DOHH2 (cell line): ENCODE measurements around the gene PSMD8.

Experiments
- H3F3A ChIP-seq: fragments of 200-600 bp; sonication (generic), shearing (Covaris generic); 2 replicates; pipeline ENCODE4 v1.6.0; 2016; ENCODE audit warnings: antibody characterized with exemption, mild to moderate bottlenecking; ENCODE audit not compliant: control insufficient read depth, insufficient read depth
- H3K27ac ChIP-seq: fragments of 200-600 bp; sonication (generic); 2 replicates; pipeline ENCODE4 v1.5.1; 2014; ENCODE audit warnings: low read depth, mild to moderate bottlenecking, low read length, moderate library complexity
- H3K27me3 ChIP-seq: fragments of 200-600 bp; sonication (generic); 2 replicates; pipeline ENCODE4 v1.6.1; 2014; ENCODE audit warnings: mild to moderate bottlenecking, low read length, mixed read lengths; ENCODE audit not compliant: control insufficient read depth
- H3K36me3 ChIP-seq: fragments of 200-600 bp; sonication (generic); 2 replicates; pipeline ENCODE4 v1.6.1; 2014; ENCODE audit warnings: mild to moderate bottlenecking, low read length, moderate library complexity, mixed read lengths; ENCODE audit not compliant: control insufficient read depth
- H3K4me1 ChIP-seq: fragments of 200-600 bp; sonication (generic); 2 replicates; pipeline ENCODE4 v1.6.1; 2014; ENCODE audit warnings: mild to moderate bottlenecking, low read length, mixed read lengths; ENCODE audit not compliant: control insufficient read depth
- H3K4me2 ChIP-seq: fragments of 200-600 bp; sonication (generic); 2 replicates; pipeline ENCODE4 v1.6.0; 2014; ENCODE audit warnings: mild to moderate bottlenecking, low read length, moderate library complexity
- H3K4me3 ChIP-seq: fragments of 200-600 bp; sonication (generic); 2 replicates; pipeline ENCODE4 v1.5.1; 2014; ENCODE audit warnings: mild to moderate bottlenecking, low read length, mixed read lengths
- H3K79me2 ChIP-seq: fragments of 200-600 bp; sonication (generic); 2 replicates; pipeline ENCODE4 v1.6.1; 2014; ENCODE audit warnings: mild to moderate bottlenecking, low read length, mixed read lengths; ENCODE audit not compliant: control insufficient read depth
- H3K9me2 ChIP-seq: fragments of 200-600 bp; sonication (generic); replicated peaks from 2 replicates; pipeline ENCODE4 v1.6.1; 2014; ENCODE audit warnings: mild to moderate bottlenecking, low read length, mixed read lengths; ENCODE audit not compliant: control insufficient read depth
- H3K9me3 ChIP-seq: fragments of 200-600 bp; sonication (generic); 2 replicates; pipeline ENCODE4 v1.6.1; 2014; ENCODE audit warnings: antibody characterized with exemption, low read length, mixed read lengths; ENCODE audit not compliant: control insufficient read depth, insufficient read depth
- H4K20me1 ChIP-seq: fragments of 200-600 bp; sonication (generic); 2 replicates; pipeline ENCODE4 v1.6.0; 2014; ENCODE audit warnings: low read depth, mild to moderate bottlenecking, antibody characterized with exemption, low read length, moderate library complexity; ENCODE audit not compliant: control insufficient read depth, insufficient read depth
- EZH2phosphoT487 ChIP-seq: fragments of 200-600 bp; sonication (generic); IDR thresholded peaks from 2 replicates; pipeline ENCODE4 v1.6.1; 2017; ENCODE audit warnings: borderline replicate concordance, mild to moderate bottlenecking, antibody characterized with exemption, low read length, moderate library complexity, mixed read lengths
- TF ChIP-seq, protein P1 (sequence below): fragments of 200-600 bp; sonication (generic); IDR thresholded peaks from one replicate; pipeline ENCODE4 v1.5.1; 2014; ENCODE audit warnings: antibody characterized with exemption, mild to moderate bottlenecking, low read depth, low read length; ENCODE audit not compliant: poor library complexity, severe bottlenecking

The PSMD8 gene

GRCh38 chr19:38383743-38384142 is 9.4 kb downstream of the PSMD8 start:
- Histone ChIP-seq H4K20me1 (0 out of 2 replicates have a peak, but pooled peaks cover 4% of the 10 kb centered on the region), H3K4me1 (peaks cover 21% of the 10 kb centered on the region), H3K4me2 (no peak overlapping the region), H3K9me3 (no peaks in the 10 kb centered on the region), H3F3A (no peaks in the 10 kb centered on the region; the same call in 1 of the 2 replicates), H3K36me3 (peaks cover 39% of the 10 kb centered on the region), H3K27ac (no peak overlapping the region), H3K27me3 (peaks cover 12% of the 10 kb centered on the region), H3K4me3 (no peak overlapping the region), H3K9me2 (no peaks in the 10 kb centered on the region), H3K79me2 (peaks cover 7% of the 10 kb centered on the region)
- TF ChIP-seq, protein P1, sequence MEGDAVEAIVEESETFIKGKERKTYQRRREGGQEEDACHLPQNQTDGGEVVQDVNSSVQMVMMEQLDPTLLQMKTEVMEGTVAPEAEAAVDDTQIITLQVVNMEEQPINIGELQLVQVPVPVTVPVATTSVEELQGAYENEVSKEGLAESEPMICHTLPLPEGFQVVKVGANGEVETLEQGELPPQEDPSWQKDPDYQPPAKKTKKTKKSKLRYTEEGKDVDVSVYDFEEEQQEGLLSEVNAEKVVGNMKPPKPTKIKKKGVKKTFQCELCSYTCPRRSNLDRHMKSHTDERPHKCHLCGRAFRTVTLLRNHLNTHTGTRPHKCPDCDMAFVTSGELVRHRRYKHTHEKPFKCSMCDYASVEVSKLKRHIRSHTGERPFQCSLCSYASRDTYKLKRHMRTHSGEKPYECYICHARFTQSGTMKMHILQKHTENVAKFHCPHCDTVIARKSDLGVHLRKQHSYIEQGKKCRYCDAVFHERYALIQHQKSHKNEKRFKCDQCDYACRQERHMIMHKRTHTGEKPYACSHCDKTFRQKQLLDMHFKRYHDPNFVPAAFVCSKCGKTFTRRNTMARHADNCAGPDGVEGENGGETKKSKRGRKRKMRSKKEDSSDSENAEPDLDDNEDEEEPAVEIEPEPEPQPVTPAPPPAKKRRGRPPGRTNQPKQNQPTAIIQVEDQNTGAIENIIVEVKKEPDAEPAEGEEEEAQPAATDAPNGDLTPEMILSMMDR = no peak
- TF ChIP-seq EZH2phosphoT487 = no peak

GRCh38 chr19:38384209-38385027 is 10.0 kb downstream of the PSMD8 start:
- Histone ChIP-seq H3K4me1 (peaks cover 25% of the 10 kb centered on the region), H3K4me2 (no peak overlapping the region), H3K9me2 (no peaks in the 10 kb centered on the region), H3F3A (no peaks in the 10 kb centered on the region; the same call in 1 of the 2 replicates), H3K36me3 (peaks cover 33% of the 10 kb centered on the region), H3K79me2 (peaks cover 1% of the 10 kb centered on the region), H3K9me3 (no peaks in the 10 kb centered on the region), H4K20me1 (0 out of 2 replicates have a peak, but pooled peaks cover 4% of the 10 kb centered on the region), H3K4me3 (no peak overlapping the region), H3K27me3 (peaks cover 19% of the 10 kb centered on the region), H3K27ac (no peak overlapping the region)
- TF ChIP-seq EZH2phosphoT487 = no peak
- TF ChIP-seq, protein P1 = peak; percentile 46

DNA sequence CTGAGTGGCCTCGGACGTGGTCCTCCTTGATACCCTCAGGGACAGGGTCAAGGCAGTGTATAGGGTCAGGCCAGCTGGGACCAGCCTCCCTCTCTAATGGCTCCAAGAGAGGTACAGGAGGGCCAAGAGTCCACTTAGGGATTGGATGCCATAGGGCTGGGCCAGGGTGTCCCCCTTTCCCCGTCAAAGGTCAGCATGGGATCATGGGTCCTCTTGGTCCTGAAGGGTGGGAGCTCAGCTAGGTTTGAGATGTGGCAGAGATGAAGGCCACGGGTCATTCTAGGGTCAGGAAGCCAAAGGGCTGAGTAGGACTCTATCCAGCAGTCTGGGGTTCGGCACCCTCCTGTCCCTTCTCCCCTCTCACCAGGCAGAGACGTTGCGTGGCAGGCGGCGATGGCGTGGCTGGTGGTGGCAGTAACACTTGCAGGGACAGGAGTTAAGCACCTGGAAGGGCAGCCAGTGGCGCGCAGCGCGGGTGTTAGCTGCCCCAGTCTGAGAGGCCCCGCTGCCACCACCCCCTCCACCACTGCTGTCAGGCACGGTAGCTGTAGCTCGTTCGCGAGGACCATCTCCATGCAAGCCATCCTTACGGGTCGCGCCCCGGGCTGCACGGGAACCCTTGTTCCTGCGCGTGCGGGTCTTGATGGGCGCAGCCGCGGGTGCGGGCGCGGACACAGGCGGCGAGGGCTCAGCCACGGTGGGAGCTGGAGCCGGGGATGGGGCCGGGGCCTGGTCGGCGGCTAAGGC is 10.9 kb downstream of the PSMD8 start:
- H3K36me3 ChIP-seq = peaks cover 29% of the 10 kb centered on the region
- 0 out of 2 replicates have a peak, but pooled peaks cover 4% of the 10 kb centered on the region for H4K20me1 ChIP-seq
- peaks cover 25% of the 10 kb centered on the region for H3K4me1 ChIP-seq
- peaks cover 25% of the 10 kb centered on the region for H3K27me3 ChIP-seq
- H3K9me3 ChIP-seq = no peaks in the 10 kb centered on the region
- H3F3A ChIP-seq = no peaks in the 10 kb centered on the region; the same call in 1 of the 2 replicates
- H3K9me2 ChIP-seq = no peaks in the 10 kb centered on the region
- H3K79me2 ChIP-seq = no peaks in the 10 kb centered on the region
- TF ChIP-seq, protein P1 = no peak
- TF ChIP-seq EZH2phosphoT487 = no peak
- H3K27ac ChIP-seq = no peak overlapping the region
- no peak overlapping the region for H3K4me3 ChIP-seq
- H3K4me2 ChIP-seq = no peak overlapping the region
